GM20000 (cell line): ENCODE data around the gene RASGEF1C.

Experiments used
- DNase-seq: peaks from one replicate; pipeline ENCODE4 v3.0.0; 2012; ENCODE audit warnings: low spot score
- CTCF ChIP-seq: IDR thresholded peaks from 2 replicates; pipeline ENCODE4 v1.5.1; 2012; ENCODE audit warnings: mild to moderate bottlenecking, control low read depth; ENCODE audit errors: extremely low read depth, missing control alignments

RASGEF1C gene

GRCh38 chr5:180080486-180081280 is 128.3 kb downstream of the RASGEF1C start:
- no peak for TF ChIP-seq CTCF

GRCh38 chr5:180079702-180080466 is 129.1 kb downstream of the RASGEF1C start:
- no peak for TF ChIP-seq CTCF

More at GRCh38 chr5:180080486-180081280, 128.3 kb downstream of the RASGEF1C start:
- no peak for DNase-seq

GRCh38 chr5:180078348-180078747 is 130.7 kb downstream of the RASGEF1C start:
- DNase-seq, result no peak
- no peak for TF ChIP-seq CTCF

More at GRCh38 chr5:180079702-180080466, 129.1 kb downstream of the RASGEF1C start:
- DNase-seq, result no peak

GRCh38 chr5:180077594-180078284 is 131.3 kb downstream of the RASGEF1C start:
- TF ChIP-seq CTCF, result no peak
- no peak for DNase-seq

GRCh38 chr5:180075703-180076102 is 133.3 kb downstream of the RASGEF1C start:
- no peak for DNase-seq
- no peak for TF ChIP-seq CTCF

- DNase-seq, result no peak
- TF ChIP-seq CTCF, result no peak
Observed at GRCh38 chr5:180074462-180074861, 134.5 kb downstream of the RASGEF1C start.
